ENCODE results near the gene ENC1. TPM values are rescaled to one million over a fixed set of nuclear protein-coding genes. Genes with fewer than 3 reads are reported as not detected.
"Not testable (repeated sequence)": the region's sequence is repeated elsewhere in the genome, so short reads cannot be mapped to it uniquely, and the experiment has no call there.

Gene ENC1, protein sequence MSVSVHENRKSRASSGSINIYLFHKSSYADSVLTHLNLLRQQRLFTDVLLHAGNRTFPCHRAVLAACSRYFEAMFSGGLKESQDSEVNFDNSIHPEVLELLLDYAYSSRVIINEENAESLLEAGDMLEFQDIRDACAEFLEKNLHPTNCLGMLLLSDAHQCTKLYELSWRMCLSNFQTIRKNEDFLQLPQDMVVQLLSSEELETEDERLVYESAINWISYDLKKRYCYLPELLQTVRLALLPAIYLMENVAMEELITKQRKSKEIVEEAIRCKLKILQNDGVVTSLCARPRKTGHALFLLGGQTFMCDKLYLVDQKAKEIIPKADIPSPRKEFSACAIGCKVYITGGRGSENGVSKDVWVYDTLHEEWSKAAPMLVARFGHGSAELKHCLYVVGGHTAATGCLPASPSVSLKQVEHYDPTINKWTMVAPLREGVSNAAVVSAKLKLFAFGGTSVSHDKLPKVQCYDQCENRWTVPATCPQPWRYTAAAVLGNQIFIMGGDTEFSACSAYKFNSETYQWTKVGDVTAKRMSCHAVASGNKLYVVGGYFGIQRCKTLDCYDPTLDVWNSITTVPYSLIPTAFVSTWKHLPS
- total RNA-seq, result 46.4 TPM

- peak; percentile 85 for DNase-seq
Measured at GRCh38 chr5:74640450-74640953, at the start of gene ENC1. TSS of gene ENC1 (minus strand) at chr5:74640728. CDS start at chr5:74636485, 4,243 bp downstream.

GRCh38 chr5:74686962-74687751 lies 46.6 kb upstream of the ENC1 start:
- DNase-seq, result no peak

DNA sequence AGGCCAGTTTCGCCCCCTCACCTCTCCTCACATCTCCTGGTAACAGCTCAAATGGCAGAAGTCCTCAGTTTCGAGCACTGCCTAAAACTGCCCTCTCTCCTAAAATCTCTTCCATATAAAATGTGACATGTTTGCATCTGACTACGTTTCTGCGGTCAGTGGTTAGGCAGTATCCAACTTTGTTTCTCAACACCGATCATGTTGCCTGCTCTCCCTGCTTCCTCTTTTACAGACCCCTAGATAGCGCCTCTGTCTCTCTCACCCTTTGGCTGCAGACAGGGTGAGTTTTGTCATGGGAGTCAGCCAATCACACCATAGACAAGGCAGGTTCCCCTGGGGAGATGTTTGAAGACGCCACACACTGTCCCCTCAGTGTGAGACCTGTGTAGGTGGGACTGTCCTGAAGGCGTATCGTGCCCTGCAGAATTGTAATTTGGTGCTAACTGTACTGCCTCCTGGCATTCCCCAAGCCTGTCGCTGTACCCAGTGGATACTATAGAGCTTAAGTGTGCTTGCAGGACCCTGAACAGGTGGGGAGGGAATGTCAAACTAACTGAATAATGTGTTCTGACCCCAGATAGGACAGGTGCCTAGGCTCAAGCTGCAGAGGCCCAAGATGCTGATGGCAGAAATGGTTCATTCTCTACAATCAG lies 45.6 kb upstream of the ENC1 start:
- DNase-seq, result no peak

DNA sequence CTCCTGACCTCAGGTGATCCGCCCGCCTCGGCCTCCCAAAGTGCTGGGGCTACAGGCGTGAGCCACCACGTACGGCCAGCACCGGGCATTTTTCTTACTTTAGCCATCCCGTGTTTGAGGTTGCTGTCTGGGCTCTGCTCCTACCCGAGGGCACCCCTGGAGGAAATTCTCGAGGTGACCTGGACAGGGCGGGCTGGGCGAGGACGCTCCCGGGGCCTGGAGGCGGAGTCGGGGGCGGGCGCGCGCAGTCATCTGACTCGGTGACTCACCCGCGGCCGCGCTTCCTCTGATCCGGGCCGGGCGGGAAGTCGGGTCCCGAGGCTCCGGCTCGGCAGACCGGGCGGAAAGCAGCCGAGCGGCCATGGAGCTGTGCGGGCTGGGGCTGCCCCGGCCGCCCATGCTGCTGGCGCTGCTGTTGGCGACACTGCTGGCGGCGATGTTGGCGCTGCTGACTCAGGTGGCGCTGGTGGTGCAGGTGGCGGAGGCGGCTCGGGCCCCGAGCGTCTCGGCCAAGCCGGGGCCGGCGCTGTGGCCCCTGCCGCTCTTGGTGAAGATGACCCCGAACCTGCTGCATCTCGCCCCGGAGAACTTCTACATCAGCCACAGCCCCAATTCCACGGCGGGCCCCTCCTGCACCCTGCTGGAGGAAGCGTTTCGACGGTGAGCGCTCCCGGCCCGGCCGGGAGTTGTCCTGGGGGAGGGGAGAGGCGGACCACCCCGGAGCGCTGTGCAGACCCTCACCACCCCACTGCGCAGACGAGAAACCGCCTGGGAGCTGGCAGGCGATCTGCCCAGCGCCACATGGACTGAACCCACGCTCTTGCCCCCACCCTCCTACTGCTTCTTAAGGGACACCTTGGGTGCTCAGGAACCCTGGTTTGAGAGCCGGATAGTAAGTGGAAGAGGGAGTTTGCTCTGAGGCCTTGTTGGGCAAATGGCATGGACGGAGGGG lies 44.6 kb upstream of the ENC1 start, which contains the start of gene HEXB:
TSS of gene HEXB (plus strand) at position 334 of the 952 bp plus-strand sequence. CDS start at position 362, 28 bp downstream.
- DNase-seq, result peak; percentile 20

- no peak for DNase-seq
Measured at GRCh38 chr5:74679966-74680365, 39.4 kb upstream of the ENC1 start.

- not testable (repeated sequence) for DNase-seq
Measured at GRCh38 chr5:74679300-74679699, 38.8 kb upstream of the ENC1 start.

DNA sequence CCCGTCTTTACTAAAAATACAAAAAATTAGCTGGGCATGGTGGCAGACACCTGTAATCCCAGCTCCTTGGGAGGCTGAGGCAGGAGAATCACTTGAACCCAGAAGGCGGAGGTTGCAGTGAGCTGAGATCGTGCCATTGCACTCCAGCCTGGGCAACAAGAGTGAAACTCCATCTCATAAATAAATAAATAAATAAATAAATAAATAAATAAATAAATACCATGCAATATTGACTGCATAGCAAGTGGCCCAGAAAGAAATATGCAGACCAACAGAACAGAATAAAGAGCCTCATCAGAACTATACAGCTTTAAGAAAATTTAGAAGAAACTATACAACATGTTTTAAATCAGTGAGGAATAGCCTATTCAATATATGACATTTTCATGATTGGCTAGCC lies 37.6 kb upstream of the ENC1 start:
- not testable (repeated sequence) for DNase-seq

DNA sequence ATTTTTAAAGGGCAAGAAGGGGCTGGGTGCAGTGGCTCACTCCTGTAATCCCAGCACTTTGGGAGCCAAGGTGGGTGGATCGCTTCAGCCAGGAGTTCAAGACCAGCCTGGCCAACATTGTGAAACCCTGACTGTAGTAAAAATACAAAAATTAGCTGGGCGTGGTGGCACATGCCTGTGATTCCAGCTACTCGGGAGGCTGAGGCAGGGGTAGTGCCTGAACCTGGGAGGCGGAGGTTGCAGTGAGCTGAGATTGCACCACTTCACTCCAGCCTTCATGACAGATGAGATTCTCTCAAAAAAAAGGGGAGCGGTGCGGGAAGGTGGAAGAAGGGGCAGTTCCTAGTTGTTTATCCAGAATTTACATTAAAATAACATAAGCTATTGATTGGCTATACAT lies 35.9 kb upstream of the ENC1 start:
- not testable (repeated sequence) for DNase-seq

DNA sequence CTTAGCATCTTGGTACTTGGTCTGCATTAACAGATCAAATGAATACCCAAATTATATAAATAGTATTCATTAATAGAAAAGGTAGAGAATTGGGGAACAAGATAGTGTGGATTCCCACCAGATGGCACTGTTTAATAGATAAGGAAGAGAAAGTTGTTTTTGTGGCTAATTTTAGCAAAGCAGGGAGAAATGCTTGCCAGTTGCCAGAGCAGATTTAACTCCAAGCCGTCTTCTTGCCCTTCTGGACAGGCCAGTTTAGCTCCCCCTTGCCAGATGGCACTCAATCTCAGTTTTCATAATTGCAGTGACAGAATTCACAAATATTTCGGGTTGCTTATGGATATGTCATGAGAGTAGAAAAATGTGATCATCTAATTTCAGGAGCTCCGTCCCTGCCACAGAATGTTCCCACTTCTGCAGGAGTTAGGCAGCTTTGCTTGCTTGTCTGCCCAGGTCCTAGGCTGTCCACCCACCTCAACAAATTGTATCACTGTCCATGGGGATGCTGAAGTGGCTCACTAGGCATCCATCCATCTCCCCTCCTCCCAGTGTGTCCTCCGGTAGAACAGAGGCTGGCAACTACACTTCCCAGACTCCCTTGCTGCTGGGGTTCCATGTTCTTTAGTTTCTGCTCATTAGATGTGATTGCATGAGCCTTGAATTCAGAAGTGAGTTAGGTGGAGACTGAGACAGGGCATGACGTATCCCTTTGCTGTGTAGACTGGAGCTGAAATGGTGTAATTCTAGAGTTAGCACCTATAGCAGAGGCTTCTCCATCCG lies 32.7 kb upstream of the ENC1 start:
- DNase-seq, result no peak

DNA sequence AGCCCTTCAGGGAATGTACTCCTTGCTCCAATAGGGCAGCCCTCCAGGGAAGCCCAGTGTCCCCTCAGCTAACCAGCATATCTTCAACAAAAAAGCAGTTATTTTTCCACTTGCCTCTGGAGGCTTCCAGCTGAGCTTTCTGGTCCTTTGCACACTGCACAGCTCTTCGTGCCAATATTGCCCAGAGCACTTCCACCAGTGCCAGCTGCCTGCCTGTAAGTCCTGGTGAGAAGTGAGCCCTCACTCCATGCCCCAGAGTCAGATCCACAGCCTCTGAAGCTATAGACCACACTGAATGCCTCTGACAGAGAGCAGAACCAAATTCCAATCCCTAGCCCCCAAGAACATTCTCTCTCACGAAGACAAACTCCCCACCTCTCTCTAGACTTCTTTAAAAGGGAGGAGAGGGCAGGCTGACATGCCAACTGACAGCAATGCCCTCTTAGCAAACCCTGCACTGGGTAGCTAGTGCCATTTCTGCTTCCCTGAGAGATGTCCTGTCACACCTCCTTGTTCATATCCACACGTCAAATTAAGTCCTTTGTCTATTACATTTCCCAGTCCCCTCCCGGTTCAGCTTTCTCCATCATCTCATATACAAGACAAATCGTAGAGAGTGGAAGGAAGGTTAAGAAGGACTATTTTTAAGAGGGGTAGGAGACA lies 31.8 kb upstream of the ENC1 start:
- no peak for DNase-seq

GRCh38 chr5:74670396-74671038 lies 30.0 kb upstream of the ENC1 start:
- DNase-seq, result no peak

DNA sequence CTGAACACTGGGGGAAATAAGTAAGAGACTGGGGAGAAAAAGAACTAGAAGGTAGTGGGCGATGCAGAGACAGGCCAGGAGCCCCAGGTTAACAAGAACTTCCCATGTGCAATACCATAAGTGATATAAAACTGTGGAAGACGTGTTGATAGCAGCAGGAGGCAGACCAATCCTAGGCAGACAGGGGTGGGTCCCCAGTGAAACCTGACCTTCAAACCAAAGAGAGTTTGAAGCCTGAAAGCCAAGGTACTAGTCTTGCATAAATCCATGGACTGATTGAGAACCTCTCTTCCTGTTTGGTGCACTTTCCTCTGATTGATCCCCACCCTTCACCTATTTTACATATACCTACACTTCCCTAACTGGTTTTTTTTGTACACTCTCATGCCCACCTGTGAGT lies 29.3 kb upstream of the ENC1 start:
- no peak for DNase-seq

DNA sequence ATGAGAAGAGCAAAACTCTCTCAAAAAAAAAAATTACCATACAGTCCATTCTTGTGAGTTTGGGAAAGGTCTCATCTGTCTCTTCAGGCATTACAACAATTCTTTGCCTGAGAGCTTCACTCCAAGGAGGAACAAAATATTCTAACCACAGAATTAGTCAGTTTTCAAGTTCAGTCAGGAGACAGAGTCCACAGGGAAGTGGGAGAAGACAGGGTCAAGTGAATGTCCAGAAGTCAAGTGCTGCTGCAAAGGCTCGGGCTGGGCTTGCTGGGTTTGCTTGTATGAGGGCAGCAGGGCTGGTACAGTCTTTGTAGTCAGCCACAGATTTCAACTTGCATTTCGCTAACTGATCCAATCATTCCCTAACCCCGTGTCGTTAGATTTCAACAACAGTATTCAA lies 26.9 kb upstream of the ENC1 start:
- DNase-seq, result no peak

GRCh38 chr5:74665816-74666215 lies 25.3 kb upstream of the ENC1 start:
- DNase-seq, result peak; percentile 21

GRCh38 chr5:74665273-74665672 lies 24.7 kb upstream of the ENC1 start:
- DNase-seq, result no peak

GRCh38 chr5:74664551-74664950 lies 24.0 kb upstream of the ENC1 start:
- DNase-seq, result no peak

DNA sequence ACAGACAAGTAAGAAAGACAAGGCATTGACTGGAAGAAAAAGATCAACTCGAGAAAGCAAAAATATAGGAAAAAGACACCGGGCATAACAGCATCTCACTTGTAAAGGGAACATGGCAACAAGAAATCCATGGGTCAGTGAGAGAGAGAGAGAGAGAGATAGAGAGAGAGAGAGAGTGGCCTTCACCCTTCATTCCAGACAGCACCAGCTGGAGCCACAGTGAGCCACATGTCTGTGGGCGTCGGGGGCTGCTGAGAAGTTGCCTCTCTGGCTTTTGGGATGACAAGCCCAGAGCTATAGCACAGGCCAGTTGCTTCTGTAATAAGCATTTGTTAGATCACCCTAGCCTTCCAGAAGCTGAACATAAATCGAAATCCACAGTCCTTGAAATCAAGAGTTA lies 20.3 kb upstream of the ENC1 start:
- DNase-seq, result no peak

DNA sequence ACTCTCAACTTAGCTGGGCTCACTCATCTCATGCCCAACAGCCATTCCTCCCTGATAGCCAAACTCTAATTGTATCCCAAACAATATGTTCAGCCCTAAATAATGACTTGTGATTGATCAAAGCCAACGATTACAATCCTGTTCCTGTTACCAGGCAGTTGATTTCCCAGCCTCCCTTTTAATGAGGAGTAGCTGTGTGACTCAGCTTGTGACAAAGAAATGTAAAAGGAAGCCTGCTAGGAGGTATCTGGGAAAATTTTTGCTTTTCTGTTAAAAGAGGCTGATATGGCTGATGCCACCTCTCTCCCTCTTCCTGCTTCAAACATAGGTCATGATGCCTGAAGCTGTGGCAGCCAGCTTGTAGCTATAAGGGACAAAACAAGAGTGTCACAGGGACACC lies 19.6 kb upstream of the ENC1 start:
- no peak for DNase-seq

DNA sequence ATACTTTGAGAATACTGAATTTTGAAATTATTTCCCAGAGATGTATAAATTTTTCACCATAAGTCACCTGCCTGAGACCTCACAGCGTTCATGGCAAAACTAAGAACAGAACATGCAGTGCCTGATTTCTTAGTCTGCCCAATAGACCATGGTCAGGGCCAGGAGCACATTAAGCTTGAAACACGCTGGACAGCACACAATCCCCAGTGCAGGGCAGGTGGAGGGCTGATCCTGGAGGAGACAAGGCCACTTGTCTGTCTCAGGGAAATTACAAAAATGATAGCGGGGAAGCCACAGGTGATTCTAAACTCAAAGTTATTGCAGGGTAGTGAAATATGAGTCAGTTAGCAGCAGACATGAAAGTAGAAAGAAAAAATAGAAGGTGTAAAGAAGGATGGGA lies 18.6 kb upstream of the ENC1 start:
- DNase-seq, result no peak

All from skin of body (tissue), 2 donors.